Stimulated activated CD4-positive, alpha-beta T cell treated with anti-CD3 and anti-CD28 coated beads, Interleukin-15, amount 100 ng/mL, for 48 hours (primary cell): ENCODE results near the gene TMOD2.

ENCODE experiments used
- DNase-seq, 2 donors: peaks; one replicate each; pipeline ENCODE4 v3.0.0-alpha.2; 2020; ENCODE audit warnings: low read depth in 2 of 2

Gene TMOD2

DNA sequence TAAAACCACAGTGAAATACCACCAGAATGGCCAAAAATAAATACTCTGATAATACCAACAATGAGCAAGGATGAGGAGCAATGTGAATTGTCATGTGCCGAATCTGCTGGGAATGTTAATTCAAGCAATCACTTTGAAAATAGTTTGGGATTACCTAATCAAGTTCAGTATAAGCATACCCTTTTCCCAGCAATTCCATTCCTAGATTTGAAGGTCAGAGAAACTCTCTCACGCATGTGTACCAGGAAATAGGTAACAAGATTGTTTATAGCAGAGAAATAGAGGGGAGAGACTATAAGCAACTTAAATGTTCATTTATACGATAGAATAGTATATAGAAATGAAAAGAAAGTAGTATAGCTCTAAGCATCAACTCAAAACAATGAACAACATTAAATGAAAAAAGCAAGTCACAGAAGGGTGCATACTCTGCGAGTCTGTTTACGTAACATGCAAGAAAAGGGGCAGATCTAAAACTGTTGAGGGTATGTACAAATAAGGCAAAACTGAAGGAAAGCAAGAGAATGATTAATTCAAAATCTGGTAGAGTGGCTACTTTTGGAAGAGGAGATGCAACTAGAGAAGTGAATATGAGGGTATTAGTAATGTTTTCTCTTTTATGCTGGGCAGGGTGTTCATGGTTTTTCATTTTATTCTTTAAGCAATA is 105.5 kb downstream of the TMOD2 start:
- DNase-seq = no peak

DNA sequence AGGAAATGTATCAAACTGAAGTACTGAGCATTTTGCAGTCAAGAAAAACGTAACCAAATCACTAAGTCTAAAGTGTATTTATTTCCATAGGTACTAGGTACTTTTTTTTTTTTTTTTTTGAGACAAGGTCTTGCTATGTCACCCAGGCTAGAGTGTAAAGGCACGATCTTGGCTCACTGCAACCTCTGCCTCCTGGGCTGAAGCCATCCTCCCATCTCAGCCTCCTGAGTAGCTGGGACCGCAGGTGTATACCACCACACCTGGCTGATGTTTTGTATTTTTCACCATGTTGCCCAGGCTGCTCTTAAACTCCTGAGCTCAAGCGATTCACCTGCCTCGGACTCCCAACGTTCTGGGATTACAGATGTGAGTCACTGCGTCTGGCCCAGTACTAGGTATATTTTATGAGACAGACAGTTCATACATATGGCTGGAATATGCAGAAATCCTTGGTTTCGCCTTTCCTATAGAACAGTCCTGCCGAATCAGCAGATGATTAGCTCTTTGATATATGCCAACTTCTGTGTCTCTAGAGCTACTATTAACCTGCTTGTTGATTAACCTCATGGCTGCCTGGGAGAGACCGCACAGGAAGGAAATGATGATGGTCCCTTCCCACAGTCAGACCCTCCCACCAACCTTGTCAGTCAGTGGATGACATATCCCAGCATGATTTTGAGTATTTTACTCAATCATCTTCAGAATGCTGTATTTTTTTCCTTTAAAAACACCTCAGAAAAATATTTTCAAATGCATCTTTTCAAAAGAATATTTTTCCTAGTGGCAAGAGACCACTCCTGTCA is 110.4 kb downstream of the TMOD2 start:
- peak; percentile 15 to 29 for DNase-seq

DNA sequence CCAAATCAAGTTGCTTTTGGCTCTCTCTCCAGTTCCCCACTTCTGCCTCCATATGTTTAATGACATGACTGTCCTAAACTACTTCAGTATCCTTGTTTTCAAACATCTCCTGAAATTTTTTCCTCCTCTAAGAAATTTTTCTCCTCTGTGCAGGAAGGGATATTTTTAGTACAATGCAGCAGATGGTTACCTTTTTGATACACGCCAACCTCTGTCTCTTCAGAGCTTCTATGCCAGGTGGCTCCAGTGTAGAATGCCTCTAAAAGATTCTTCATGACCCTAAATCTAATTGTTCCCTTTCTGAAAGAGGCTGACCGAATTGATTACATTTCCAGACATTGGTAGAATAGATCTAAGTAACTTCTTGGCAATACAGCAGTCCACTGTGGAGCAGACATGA is 111.7 kb downstream of the TMOD2 start:
- no peak for DNase-seq

DNA sequence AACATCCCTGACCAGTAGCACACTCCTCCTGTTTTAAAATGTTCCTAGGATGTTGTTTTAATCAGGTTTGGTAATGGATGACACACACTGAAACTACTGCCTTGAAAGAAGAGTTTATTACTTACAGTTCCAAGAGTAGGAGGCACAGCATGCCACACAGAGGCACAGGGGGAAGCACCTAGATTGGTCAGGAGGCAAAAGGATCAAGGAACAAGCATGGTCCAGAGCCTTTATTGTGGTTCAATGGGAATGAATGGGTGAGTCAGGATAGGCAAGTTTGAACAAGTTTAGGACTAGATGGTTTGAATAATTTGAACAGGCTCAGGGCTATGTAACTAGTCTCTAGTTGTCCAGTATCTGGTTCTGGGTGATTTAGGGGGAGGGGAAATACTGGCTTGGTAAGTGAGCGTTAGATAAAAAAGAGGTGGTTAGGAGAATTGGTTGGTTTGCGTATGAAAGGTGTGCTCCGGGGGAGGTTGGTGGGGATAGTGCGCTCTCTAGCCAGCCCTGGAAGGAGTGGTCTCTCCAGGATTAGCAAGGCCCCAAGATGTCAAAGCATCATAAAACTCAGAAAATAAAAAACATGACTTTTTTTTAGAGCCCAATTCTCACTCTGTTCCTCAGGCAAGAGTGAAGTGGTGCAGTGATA is 113.1 kb downstream of the TMOD2 start:
- DNase-seq = peak; percentile 10 to 23

DNA sequence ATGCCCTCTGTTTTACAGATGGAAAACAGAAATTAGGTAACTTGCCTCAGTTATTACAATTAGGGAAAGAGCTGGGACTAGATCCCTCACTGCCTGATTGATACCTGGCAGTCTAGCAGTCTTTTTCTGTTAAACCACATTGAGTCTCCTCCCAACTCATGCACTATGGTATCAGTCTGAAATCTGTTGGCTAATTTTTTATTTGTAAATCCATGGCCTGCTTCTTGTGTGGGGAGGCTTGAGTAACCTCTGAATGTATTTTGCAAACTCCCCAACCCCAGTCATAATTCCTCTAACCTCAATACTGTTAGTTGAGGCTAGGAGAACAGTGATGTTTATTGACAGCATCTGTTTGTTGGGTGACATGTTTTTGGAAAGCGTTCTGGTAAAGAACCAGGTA is 113.9 kb downstream of the TMOD2 start:
- DNase-seq = no peak
